Measurements from ENCODE around the gene ME3.

The ME3 gene

DNA sequence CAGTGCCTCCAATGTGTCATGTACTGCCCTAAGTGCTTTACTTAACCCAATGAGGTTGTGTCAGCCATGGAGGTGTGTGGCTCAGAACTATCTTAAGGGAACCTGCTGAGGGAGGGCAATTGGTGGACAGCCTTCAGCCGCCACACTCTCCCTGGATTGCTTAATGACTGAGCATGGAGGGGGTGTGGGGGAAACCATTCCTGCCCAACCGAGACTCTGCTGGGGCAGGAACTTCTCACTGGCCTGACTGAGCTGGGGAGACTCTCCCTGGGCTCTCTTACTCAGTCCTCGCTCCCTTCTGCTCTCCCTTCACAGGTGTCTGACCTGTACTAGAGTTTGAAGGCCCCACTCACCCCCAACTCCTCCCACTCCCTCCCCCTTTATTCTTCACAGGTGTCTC, 183.0 kb downstream of the ME3 start:
- DNase-seq (ENCODE audit: low read depth in 2 of 2) = no peak

DNA sequence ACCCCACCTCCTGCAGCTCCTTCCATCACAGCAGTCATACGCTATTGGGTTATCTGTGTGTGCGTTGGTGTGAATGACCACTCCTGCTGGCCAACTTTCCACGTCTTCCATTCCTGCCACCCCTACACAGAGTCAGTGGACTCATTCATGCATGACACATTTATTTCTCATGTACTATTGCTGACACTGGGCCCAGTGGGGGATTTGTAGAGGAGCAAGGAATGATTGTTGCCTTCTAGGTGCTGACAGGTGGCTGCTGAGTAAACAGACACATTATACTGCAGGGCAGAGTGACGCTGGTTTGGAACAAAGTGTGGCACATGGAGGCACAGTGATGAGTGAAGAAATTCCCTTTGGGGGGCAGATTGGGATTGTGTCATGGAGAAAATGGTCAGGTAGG, 183.9 kb downstream of the ME3 start:
- no peak for DNase-seq (ENCODE audit: low read depth in 2 of 2)

DNA sequence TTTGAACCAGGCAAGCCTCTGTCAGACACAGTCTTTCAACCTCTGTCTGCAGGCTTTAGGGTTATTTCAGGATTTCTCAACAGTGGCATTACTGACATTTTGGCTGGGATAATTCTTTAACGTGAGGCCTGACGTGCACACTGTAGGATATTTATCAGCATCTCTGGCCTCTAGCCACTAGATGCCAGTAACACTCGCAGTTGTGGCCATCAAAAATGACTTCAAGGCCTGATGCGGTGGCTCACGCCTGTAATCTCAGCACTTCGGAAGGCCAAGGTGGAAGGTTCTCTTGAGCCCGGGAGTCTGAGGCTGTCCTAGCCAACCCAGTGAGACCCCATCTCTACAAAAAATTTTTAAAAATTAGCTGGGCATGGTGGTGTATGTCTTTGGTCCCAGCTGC, 184.7 kb downstream of the ME3 start:
- no peak for DNase-seq (ENCODE audit: low read depth in 2 of 2)

DNA sequence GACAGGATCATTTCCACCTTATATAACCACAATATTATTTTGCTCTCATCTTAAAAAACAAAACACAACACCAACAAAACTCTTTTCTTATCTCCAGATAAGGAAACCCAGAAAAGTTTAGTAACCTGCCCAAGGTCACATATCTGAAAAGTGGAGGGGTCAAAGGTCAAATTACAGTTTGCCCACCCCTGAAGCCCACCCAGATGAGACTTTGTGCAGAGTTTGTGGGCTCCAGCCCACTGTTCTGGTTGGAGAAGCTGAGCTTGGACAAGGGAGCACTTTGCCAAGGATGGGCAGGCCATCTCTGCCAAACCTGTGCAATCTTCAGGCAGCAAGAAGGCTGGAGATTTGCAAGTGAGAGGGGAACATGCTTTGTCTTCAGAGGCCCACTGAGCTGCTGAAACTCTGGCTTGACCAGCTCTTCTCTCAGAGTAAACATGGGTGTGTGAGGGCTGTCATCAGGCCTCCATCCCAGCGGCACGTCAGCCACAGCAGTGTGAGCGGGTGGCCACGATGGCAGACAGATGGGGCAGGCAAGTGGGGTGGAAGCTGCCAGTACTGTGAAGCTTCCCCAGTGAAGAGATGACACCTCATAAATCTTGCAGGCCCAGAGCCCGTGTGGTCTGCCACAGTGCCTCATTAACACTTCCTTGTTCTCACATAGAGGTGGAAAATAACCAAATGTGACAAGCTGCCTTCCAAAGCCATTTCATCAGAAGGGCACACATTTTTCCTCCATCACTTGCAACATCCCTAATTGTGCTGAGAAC, 186.0 kb downstream of the ME3 start:
- peak; percentile 16 for DNase-seq (ENCODE audit: low read depth in 2 of 2)

DNA sequence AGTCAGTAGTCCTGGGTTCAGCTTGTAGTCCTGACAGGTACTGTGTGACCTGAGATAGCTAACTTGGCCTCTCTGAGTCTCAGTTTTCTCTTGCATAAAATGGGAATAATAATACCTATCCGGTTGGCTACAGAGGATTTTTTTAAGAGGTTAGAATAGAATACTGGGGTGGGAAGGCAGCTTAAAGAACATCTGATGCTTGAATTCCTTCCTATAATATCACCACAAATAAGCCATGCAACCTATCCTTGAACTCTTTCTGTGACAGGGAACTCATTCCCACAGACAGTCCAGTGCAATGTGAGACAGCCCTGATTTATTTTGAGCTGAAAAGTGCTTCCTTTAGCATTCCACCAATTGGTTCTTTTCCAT, 187.6 kb downstream of the ME3 start:
- no peak for DNase-seq (ENCODE audit: low read depth in 2 of 2)

DNA sequence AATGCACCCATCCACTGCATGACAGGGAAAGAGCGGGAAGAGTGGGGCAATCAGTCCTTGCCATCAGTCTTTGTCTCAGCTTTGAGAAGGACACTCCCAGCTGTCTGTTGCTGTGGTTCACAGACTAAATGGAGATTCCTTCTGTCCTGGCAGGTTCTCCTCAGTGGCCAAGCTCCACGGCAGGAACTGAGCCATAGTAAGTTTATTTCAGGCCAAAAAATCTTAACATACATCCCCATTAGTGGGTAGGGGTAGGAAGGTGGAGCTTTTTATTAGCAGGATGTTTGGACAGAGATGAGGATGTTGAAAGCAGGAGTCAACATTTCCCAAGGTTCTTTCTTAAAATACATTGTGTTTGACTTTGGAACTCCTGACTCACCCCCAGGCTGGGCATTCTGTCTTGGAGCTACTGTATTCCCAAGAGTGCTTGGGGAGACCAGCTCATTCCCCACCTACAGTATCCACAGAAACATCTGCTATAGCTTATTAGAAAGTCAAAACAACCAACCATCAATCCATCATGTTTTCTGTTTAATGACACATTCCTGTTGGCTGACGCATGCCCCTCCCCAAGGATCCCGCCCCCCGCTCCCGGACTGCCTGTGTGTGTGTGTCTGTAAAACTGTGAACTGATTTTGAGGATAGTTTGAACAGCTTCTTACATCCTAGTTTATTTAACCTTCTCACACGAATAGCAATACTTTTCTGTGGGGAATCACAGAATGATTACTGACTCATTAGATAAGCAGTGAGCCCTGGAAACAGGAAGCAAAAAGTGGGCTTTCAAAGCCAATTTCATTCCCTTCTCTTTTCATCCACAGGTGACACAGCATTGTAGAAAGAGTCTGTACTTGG, 188.2 kb downstream of the ME3 start:
- no peak for DNase-seq (ENCODE audit: low read depth in 2 of 2)

DNA sequence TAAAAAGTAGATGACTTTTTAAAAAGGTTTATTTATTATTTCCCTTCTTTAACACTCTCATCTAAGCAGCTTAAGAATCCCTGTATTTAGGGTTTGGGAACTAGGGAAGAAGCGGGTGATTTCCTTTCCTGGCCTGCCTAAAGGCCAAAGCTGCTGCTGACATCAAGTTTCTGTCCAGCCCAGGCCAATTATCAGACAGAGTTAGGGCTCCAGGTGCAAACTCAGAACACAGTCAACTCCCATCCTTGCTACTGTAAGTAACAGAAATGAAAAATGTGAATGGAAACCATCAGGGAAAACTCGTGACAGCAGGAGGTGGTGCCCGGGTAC, 188.8 kb downstream of the ME3 start:
- DNase-seq (ENCODE audit: low read depth in 2 of 2) = no peak

DNA sequence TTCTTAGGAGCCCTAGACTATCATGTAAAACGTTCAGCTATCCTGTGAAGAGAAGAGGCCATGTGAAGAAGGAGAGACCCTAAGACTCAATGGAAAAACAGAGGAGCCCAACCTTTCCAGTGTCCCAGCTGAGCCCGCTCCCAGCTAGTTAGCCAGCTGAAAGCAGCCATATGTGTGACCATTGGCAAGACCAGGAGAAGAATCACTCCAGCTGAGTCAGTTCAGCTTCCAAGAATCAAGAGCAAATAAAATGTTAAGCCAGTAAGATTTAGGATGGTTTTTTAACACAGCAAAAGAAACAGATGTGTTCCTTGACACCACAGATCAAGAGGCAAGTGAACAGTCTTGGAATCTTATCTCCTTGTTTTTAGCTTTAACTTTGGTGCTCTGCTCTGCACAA, 189.7 kb downstream of the ME3 start:
- DNase-seq (ENCODE audit: low read depth in 2 of 2) = no peak

DNA sequence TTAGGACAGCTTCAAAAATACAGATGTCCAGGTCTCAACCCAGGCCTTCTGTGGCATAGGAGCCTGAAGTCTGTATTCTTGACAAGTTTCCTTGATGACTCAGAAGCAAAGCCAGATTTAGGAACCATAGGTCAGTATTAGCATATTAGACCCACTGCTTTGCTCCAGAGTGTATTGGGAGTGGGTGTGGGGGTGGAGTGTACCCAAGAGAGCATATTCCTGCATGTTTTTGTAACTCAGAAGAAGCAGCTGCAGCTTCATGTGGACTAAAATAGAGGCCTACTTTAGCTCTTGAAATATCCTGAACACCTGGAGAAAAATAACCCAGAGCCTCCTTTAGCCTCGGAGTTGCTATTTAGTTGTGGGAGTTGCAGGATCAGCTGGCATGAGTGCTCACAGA, 191.0 kb downstream of the ME3 start:
- DNase-seq (ENCODE audit: low read depth in 2 of 2) = no peak

DNA sequence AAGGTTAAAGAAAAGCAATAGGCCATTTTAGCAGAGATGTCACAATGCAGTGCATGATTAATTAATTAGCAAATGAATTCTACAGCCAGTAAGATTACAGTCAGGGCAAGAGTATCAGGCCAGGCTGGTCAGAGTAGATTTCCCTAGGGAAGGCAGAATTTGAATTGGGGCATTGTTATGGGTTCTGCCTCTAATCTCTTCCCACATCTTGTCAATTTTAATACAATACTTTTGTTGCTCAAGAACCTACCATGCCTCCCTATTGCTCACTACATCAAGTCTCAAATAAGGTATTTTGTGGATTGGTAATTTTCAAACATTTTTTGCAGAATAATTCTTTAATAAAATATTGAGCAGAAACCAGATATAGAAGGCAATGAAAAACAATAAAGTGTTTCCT, 194.1 kb downstream of the ME3 start:
- no peak for DNase-seq (ENCODE audit: low read depth in 2 of 2)

DNA sequence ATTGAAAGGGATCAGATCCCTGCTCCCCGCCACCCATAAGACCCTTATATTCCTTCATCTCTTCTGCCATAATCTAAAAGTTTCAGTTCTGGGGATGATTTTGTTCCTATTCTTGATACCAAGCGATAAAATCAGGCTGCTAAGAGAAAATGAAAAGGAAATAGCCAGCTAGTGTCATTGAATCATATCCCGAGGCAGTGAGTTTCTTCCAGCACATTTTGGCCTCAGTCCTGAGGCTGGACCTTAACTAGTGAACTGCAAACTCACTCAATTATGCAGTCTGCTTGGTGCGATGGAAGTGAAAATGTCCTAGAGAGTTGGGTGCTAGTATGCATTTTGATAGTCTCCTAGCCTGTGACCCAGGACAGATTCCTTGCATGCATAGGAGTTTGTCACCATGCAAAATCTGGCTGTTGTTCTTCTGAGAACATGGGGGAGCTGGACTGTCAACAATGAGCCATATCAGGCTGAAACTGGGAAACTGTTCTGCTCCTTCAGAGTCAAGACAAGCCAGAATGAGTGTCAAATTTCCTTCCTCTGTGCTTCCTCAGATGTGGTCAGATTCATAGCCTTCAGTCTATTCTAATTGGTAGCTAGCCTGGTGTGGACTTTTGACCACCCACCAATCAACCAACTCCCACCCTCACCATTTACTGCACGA, 194.8 kb downstream of the ME3 start:
- DNase-seq (ENCODE audit: low read depth in 2 of 2) = no peak

DNA sequence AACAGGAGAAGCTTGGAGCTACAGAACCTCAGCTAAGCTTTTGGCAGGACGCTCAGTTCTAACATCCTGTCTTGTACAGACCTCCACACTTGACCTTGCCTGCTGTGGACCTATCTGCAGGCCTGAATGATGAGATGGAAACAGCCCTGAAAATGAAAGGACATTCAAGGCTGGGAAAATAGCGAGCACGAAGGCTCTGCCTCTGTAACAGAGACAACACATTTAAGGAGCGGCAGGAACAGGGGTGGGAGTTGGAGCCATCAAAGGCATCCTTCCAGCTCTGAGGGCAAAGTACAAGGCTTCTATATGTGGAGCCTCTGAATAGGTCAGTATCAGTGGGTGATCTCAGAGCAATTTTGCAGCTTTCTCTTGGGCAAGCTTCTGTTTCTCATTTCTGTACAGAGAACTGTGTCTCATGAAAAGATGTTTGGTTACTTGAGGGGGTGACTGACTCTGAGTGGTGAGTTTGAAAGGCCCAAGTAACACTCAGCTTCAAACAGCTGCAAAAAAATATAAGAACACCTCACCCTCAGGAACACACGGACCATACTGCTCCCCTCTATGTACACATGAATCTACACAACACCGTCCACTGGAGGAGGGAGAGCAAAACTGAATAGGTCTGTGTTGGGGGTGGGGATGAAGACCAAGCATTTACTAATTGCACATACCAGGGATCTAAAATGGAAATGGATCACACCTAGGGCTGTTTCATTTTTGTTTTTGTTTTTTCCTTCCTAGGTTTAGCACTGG, 196.1 kb downstream of the ME3 start:
- no peak for DNase-seq (ENCODE audit: low read depth in 2 of 2)

DNA sequence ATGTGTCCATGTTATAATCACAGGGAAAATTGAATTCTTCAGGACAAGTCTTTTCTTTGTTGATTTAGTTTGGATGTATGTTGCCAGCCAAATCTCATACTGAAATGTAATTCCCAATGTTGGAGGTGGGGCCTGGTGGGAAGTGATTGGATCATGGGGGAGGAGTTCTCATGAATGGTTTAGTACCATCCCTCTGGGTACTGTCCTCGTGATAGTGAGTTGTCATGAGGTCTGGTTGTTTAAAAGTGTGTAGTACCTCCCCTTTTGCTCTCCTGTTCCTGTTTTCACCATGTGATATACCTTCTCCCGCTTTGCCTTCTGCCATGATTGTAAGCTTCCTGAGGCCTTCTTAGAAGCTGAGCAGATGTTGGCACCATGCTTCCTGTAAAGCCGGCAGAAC, 197.4 kb downstream of the ME3 start:
- no peak for DNase-seq (ENCODE audit: low read depth in 2 of 2)

DNA sequence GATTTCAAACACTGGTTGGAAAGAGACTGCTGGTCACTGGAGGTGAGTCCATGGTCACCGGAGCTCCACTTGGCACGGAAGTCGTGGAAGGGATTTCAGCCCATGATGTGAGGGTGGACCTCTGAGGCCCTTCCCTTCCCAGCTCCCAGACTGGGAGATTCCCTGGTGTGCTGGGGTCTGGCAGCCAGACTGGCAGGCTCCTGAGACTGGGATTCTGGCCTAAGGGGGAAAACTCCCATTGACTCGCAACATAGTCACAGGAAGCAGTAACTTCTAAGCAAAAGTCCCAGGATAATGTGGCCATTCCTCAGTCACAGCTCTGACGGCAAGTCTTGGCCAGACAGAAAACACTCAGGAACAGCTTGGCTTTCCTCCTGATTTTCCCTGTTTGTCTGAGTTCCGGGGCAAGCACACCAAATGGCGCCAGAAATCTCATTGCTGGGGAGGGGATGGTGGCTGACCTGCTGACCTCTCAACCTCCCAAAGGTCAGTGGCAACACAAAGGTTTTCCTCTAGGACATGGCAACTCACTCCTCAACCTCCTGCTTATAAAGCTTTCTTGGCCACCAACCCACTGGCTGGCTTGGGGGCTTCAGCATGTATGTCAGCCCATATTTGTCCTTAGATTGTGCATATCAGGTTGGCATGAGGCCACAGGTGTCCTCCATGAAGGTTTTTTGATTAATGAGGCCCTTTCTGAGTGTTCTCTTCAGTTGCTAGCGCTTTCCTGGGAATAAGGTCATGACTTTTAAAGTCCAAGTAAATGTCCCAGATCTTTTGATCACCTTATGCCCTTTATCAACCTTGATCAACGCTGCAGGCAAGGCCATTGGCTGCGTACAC, 198.2 kb downstream of the ME3 start:
- DNase-seq (ENCODE audit: low read depth in 2 of 2) = no peak

DNA sequence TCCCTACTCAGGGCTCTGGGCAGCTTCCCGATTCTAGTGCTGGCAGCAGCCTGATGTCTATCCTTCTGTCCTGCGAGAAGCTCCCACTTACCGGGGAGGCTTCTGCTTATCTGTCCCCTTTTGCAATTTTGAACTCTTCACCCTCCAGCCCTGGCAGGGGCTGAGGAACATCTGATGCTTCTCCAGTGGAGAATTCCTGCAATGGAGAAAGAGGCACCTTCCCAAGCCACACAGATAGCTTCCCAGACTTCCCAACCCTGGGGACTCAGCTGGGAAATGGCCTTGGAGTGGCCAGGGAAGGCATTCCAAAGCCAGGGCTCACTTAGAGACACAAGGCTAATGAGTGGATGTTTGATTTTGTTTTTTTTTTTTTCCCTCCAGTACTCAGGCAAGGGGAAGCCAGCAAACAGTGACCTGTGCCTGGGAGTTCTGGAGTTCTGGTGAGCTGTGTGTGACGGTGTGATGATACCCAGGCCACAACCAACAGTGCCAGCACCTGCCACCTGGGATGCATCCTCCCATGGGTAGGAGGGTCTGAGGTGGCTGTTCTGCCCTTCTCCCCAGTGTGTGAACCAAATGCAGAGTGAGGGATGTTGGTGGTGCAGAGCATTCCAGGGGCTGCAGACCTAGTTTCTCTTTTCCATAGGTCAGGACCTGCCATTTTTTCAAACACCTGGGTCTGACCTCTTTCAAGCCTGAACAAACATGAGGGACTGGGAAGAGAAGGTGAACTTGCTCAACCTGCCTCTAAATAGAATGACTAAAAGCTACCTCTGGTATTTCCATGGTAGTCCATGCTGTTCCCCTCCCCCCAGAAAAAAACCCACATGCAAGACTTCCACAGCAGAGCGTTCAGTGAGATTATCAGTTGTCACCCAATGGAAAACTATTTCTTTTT, 202.7 kb downstream of the ME3 start:
- DNase-seq (ENCODE audit: low read depth in 2 of 2) = no peak

DNA sequence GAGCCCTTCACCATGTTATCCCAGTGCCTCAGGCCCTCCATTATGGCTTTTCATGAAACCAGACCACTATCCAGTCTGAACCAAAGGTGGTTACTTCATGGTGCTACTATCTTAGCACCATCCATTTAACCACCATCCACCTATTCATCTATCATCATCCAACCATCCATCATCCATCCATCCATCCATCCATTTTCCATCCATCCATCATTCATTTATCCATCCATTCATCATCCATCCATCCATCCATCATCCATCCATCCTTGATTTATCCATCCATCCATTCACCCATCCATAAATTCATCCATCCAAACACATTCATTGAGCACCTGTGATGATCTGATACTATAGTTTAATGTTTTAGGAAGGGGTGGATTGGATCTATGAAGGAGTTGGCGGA, 204.2 kb downstream of the ME3 start:
- DNase-seq (ENCODE audit: low read depth in 2 of 2) = no peak

DNA sequence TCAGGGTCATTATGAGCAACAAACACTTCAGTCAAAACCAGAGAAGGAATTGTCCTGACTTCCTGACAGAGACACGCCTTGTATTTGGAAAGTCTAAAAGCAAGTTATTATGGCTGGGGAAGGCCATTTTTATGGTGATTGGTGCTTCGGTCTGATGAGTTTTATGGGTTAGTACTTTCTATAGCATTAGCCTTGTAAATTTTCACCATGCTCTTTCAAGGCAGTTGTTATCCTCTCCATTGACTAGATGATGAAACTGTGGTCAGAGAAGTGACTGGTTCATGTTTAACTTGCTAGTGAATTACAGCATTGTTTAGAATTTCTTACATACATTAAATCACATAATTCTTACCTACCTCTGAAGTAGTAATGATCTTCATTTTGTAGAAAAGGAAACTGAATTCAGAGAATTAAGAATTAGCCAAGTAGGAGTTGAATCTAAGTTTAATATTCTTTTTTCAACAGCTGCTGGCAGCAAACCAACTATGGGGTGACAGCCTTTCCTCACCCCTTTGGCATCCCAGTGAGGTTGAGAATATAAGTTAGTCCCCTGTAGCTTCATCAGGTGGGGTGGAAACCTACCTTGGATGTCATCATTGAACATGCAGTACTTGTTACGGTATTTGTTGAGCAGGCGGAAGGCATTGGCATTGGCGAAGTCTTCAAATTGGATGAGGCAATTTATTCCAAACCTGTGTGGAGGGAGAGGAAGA, 207.8 kb downstream of the ME3 start:
- DNase-seq (ENCODE audit: low read depth in 2 of 2) = no peak

DNA sequence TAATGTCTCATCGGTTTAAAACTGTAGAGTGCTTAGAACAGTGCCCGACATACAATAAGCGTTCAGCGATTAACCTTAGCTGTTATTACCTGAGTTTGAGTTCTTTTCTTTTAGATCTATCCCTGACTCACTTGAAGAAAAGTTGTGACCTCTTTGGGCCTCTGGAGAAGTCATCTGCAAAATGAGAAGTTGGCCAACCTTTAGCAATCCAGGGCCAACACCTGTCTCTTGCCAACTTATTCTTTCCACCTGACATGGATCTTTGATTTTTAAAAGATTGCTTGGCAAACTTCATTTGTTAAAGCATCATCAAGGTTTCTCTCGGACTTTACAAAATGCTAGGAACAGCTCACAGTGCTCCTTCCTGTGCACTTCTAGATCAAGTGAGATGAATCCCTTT, 208.5 kb downstream of the ME3 start:
- no peak for DNase-seq (ENCODE audit: low read depth in 2 of 2)

DNA sequence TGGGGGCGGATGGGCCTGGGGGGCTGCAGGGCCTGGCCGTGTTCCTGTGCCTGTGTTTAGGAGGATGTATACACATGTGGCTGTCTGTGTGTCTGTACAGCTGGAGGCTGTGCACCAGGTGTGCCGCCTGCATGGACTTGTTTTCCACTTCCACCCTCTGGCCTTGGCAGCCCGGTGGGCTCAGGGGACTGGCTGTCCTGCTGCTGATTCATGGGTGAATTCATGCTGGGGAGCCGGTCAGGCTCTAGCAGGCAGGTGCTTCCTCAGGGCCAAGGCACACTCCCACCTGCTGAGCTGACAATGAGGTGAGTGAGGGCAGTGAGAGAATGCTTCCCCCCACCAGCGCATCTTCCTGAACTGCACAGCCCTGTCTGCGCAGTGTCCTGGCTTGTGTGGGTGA, 209.3 kb downstream of the ME3 start:
- no peak for DNase-seq (ENCODE audit: low read depth in 2 of 2)

DNA sequence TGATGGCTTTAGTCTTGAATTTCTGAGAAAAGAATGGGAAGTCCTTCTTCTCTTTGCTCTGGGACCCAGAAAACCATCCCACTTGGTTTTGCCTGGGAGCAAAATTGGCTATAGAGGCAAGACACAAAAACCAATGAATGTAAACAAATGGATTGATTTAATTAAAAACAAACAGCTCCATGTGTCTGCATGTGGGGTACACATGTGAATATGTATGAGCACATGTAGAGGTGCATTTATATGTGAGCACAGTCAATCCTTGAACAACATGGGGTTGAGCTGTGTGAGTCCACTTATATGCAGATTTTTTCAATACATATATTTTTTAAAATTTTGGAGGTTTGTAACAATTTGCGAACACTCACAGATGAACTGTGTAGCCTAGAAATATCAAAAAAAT, 210.5 kb downstream of the ME3 start:
- no peak for DNase-seq (ENCODE audit: low read depth in 2 of 2)

Data from stimulated activated CD8-positive, alpha-beta memory T cell treated with anti-CD3 and anti-CD28 coated beads, Interleukin-15, amount 100 ng/mL, for 48 hours (primary cell).